Measurements from ENCODE around the gene ME3. TPM values are rescaled to one million over a fixed set of nuclear protein-coding genes. Genes with fewer than 3 reads are reported as not detected.
"Not testable (repeated sequence)": the region's sequence is repeated elsewhere in the genome, so short reads cannot be mapped to it uniquely, and the experiment has no call there.

ME3 gene
- total RNA-seq, 1 donor from 2014 or later = 12.2 TPM

- DNase-seq = no peak
- Mint-ChIP-seq H3K4me1 (no peaks in the 10 kb centered on the region), H3K9me3 (no peaks in the 10 kb centered on the region), H3K4me3 (no peak overlapping the region), H3K27me3 (no peaks in the 10 kb centered on the region), H3K27ac (no peak overlapping the region), H3K36me3 (ENCODE audit: low read depth) (no peaks in the 10 kb centered on the region)
- intact Hi-C loops (cut with micrococcal nuclease) = no loop called here
These were observed 96.5 kb downstream of the ME3 start for GRCh38 chr11:86575927-86576326.

DNA sequence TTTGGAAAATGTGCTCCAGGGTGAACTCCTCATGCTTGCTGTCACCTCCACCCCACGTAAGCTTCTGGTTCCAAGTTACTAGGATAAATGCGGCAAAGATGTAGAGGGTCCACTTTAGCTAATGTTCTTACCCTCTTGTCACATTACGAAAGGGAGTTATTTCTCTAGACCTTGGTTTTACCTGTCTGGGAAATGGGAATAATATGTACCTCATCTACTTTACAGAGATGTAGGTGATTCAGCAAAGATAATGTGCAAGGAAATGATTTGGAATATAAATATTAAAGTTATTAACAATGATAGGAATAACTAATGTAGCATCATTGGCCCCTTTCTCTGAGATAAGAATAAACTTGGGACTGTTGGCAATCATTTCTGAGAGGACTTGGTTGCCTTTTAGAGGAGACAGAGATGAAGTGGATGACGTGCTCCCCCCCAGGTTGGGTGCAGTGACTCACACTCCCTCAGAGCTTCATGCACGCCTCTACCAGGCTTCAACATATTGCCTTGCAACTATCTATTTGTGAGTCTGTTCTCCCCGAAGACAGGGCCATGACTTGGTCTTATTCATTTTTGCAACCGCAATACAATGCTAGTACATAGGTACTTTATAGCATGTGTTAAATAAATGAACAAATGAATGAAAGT lies 97.1 kb downstream of the ME3 start:
- no peak for DNase-seq
- Mint-ChIP-seq H3K27ac (no peak overlapping the region), H3K4me1 (no peaks in the 10 kb centered on the region), H3K27me3 (no peaks in the 10 kb centered on the region), H3K9me3 (no peaks in the 10 kb centered on the region), H3K36me3 (ENCODE audit: low read depth) (no peaks in the 10 kb centered on the region), H3K4me3 (no peak overlapping the region)
- intact Hi-C loops (cut with micrococcal nuclease) = no loop called here

DNA sequence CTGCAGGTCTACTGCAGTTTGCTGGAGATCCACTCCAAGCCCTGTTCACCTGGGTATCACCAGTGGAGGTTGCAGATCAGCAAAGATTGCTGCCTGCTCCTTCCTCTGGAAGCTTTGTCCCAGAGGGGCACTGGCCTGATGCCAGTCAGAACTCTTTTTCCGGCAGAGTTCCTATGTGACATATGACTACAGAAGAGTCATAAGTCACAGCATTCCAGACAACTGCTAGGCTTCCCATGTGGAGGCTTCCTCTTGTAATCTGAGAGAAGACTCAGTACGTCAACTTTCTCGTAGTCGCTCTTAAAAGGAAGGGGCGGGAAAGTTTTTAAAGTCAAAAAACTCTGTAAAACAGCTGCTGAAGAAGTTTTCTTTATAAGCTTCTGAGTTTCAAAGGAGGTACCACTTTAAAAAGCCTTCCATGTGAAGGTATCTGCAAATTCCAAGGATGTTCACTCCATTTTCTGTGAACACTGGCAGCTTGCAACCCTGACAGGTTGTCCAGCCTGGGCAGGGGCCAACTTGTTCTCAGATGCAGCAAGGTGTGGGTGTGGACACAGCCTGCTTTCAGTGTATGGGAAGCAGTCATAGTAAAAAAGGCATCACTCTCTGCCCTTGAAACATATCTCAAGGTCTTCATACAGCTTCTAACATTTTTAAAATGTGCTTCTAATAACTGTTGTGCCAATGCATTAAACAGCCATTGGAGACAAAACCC lies 97.8 kb downstream of the ME3 start:
- Mint-ChIP-seq H3K4me1 (no peaks in the 10 kb centered on the region), H3K36me3 (ENCODE audit: low read depth) (no peaks in the 10 kb centered on the region)
- intact Hi-C loops (cut with micrococcal nuclease) = no loop called here

GRCh38 chr11:86571273-86571948 lies 101.0 kb downstream of the ME3 start:
- no peaks in the 10 kb centered on the region for H3K36me3 Mint-ChIP-seq (ENCODE audit: low read depth)
- H3K4me1 Mint-ChIP-seq = no peaks in the 10 kb centered on the region
- H3K27me3 Mint-ChIP-seq = no peaks in the 10 kb centered on the region
- DNase-seq = no peak
- intact Hi-C loops (cut with micrococcal nuclease) = no loop called here
- H3K27ac Mint-ChIP-seq = no peak overlapping the region
- no peaks in the 10 kb centered on the region for H3K9me3 Mint-ChIP-seq
- no peak overlapping the region for H3K4me3 Mint-ChIP-seq

More for the DNA sequence above, 97.8 kb downstream of the ME3 start:
- DNase-seq = no peak
- H3K4me3 Mint-ChIP-seq = no peak overlapping the region
- H3K9me3 Mint-ChIP-seq = no peaks in the 10 kb centered on the region
- no peak overlapping the region for H3K27ac Mint-ChIP-seq
- H3K27me3 Mint-ChIP-seq = no peaks in the 10 kb centered on the region

GRCh38 chr11:86570451-86570850 lies 102.0 kb downstream of the ME3 start:
- no peaks in the 10 kb centered on the region for H3K27me3 Mint-ChIP-seq
- no peak overlapping the region for H3K4me3 Mint-ChIP-seq
- H3K27ac Mint-ChIP-seq = no peak overlapping the region
- H3K4me1 Mint-ChIP-seq = no peaks in the 10 kb centered on the region
- intact Hi-C loops (cut with micrococcal nuclease) = no loop called here
- no peaks in the 10 kb centered on the region for H3K9me3 Mint-ChIP-seq
- no peak for DNase-seq
- no peaks in the 10 kb centered on the region for H3K36me3 Mint-ChIP-seq (ENCODE audit: low read depth)

- intact Hi-C loops (cut with micrococcal nuclease) = no loop called here
- H3K36me3 Mint-ChIP-seq (ENCODE audit: low read depth) = no peaks in the 10 kb centered on the region
- H3K9me3 Mint-ChIP-seq = no peaks in the 10 kb centered on the region
- no peaks in the 10 kb centered on the region for H3K27me3 Mint-ChIP-seq
- no peak overlapping the region for H3K27ac Mint-ChIP-seq
- H3K4me1 Mint-ChIP-seq = no peaks in the 10 kb centered on the region
- H3K4me3 Mint-ChIP-seq = no peak overlapping the region
- DNase-seq = no peak
These were observed 102.4 kb downstream of the ME3 start for GRCh38 chr11:86570020-86570419.

DNA sequence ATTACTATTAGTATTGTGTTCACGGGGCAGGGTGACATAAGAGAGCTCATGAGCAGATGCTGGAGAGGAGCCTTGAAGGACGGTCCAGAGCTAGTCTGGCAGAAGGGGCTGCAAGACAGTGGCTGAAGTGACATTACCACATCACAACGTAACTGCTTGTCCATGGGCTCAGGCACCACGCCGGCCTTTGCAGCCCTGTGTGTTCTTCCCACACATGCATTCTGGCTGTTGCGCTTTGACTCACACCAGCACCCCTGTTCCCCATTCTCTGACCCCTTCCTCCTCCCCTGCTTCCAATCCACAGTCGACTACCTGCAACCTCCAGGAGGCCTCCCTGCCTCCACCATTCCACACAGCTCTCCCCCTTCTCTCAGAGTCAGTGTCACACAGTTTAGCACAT lies 103.3 kb downstream of the ME3 start:
- no peaks in the 10 kb centered on the region for H3K4me1 Mint-ChIP-seq
- no peak for DNase-seq
- H3K9me3 Mint-ChIP-seq = no peaks in the 10 kb centered on the region
- H3K27ac Mint-ChIP-seq = no peak overlapping the region
- intact Hi-C loops (cut with micrococcal nuclease) = no loop called here
- no peaks in the 10 kb centered on the region for H3K27me3 Mint-ChIP-seq
- no peak overlapping the region for H3K4me3 Mint-ChIP-seq
- no peaks in the 10 kb centered on the region for H3K36me3 Mint-ChIP-seq (ENCODE audit: low read depth)

- intact Hi-C loops (cut with micrococcal nuclease) = no loop called here
- no peak overlapping the region for H3K4me3 Mint-ChIP-seq
- H3K27me3 Mint-ChIP-seq = no peaks in the 10 kb centered on the region
- no peaks in the 10 kb centered on the region for H3K4me1 Mint-ChIP-seq
- H3K9me3 Mint-ChIP-seq = peaks cover 9% of the 10 kb centered on the region
- H3K27ac Mint-ChIP-seq = no peak overlapping the region
- DNase-seq = no peak
- no peaks in the 10 kb centered on the region for H3K36me3 Mint-ChIP-seq (ENCODE audit: low read depth)
These were observed 106.6 kb downstream of the ME3 start for GRCh38 chr11:86565801-86566312.

DNA sequence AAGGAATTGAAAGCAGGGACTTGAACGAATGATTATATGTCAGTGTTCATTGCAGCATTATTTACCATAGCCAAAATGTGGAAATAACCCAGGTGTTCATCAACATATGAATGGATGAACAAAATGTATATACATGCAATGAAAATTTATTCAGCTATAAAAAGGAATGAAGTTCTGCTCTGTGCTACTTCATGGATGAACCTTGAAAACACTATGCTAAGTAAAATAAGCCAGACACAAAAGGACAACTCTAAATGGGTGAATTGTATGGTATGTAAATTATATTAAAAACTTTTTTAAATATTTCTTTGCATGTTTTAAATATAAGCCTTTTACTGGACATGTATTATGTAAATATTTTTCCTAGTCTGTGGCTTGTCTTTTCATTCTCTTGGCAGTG lies 107.0 kb downstream of the ME3 start:
- Mint-ChIP-seq H3K9me3 (peaks cover 9% of the 10 kb centered on the region), H3K36me3 (ENCODE audit: low read depth) (no peaks in the 10 kb centered on the region), H3K4me3 (no peak overlapping the region), H3K27ac (no peak overlapping the region), H3K27me3 (no peaks in the 10 kb centered on the region), H3K4me1 (no peaks in the 10 kb centered on the region)
- intact Hi-C loops (cut with micrococcal nuclease) = no loop called here
- no peak for DNase-seq

- H3K4me1 Mint-ChIP-seq; DNase-seq; intact Hi-C loops (cut with micrococcal nuclease); H3K36me3 Mint-ChIP-seq (ENCODE audit: low read depth); H3K4me3 Mint-ChIP-seq; H3K27ac Mint-ChIP-seq; H3K27me3 Mint-ChIP-seq; H3K9me3 Mint-ChIP-seq: not testable (repeated sequence)
These were observed 109.6 kb downstream of the ME3 start for GRCh38 chr11:86562842-86563241.

DNA sequence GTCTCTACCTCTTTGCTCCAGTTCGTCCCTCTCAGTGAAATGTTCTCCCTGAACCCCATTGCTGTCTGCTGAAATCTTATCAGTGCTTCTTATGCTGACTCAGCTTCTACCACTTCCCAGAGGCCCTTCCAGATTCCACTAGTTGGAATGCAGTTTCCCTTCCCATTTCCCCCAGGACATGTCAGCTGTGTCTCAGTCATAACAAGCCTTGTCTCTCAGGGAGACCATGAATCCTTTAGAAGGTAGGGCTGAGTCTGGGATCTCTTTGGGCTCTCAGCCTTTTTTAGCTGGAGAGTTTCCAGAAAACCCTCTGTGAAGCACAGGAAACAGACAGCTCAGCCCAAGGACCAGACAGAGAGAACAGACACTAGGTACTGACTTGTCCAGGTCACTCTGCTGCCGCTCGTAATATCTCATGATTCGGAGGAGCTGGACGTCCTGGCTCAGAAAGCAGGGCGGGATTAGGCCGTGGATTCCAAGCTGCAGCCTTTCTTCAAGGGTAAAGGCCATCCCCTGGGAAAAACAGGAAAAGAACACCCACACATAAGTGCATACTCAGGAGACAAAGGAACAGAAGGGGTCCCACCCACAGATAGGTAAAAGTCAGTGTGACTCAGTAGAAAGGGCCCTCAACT lies 113.0 kb downstream of the ME3 start:
- no peaks in the 10 kb centered on the region for H3K27me3 Mint-ChIP-seq
- H3K9me3 Mint-ChIP-seq = peaks cover 9% of the 10 kb centered on the region
- H3K36me3 Mint-ChIP-seq (ENCODE audit: low read depth) = no peaks in the 10 kb centered on the region
- intact Hi-C loops (cut with micrococcal nuclease) = no loop called here
- no peaks in the 10 kb centered on the region for H3K4me1 Mint-ChIP-seq
- no peak for DNase-seq
- H3K27ac Mint-ChIP-seq = no peak overlapping the region
- no peak overlapping the region for H3K4me3 Mint-ChIP-seq

- H3K4me1 Mint-ChIP-seq = no peaks in the 10 kb centered on the region
- no peak overlapping the region for H3K4me3 Mint-ChIP-seq
- no peaks in the 10 kb centered on the region for H3K36me3 Mint-ChIP-seq (ENCODE audit: low read depth)
- no peak overlapping the region for H3K27ac Mint-ChIP-seq
- H3K9me3 Mint-ChIP-seq = peaks cover 9% of the 10 kb centered on the region
- no peaks in the 10 kb centered on the region for H3K27me3 Mint-ChIP-seq
- DNase-seq = no peak
- intact Hi-C loops (cut with micrococcal nuclease) = no loop called here
These were observed 113.6 kb downstream of the ME3 start for GRCh38 chr11:86558841-86559240.

DNA sequence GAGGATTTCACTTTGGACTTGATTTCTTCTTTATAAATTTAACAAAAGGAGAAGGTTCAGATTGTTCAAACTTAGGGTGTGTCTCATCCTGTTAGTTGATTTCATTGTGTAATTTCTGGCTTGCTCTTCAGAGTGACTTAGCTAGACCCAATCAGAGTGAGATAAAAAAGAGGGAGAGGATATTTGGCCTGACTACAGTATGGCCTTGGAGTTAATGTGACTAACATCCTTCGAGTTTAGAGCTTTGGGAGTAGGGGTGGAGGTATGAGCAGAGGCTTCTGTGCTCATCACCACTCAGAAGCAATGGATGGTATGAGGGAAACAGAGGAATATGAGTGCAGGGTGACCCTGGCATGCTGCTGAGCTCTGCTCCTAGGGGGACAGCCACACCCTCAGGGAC lies 114.2 kb downstream of the ME3 start:
- no peak for DNase-seq
- intact Hi-C loops (cut with micrococcal nuclease) = no loop called here
- no peaks in the 10 kb centered on the region for H3K27me3 Mint-ChIP-seq
- no peaks in the 10 kb centered on the region for H3K4me1 Mint-ChIP-seq
- H3K4me3 Mint-ChIP-seq = no peak overlapping the region
- H3K27ac Mint-ChIP-seq = no peak overlapping the region
- no peaks in the 10 kb centered on the region for H3K36me3 Mint-ChIP-seq (ENCODE audit: low read depth)
- peaks cover 6% of the 10 kb centered on the region for H3K9me3 Mint-ChIP-seq

GRCh38 chr11:86555866-86556265 lies 116.5 kb downstream of the ME3 start:
- H3K4me1 Mint-ChIP-seq = no peaks in the 10 kb centered on the region
- peaks cover under 1% of the 10 kb centered on the region for H3K9me3 Mint-ChIP-seq
- no peak overlapping the region for H3K4me3 Mint-ChIP-seq
- DNase-seq = no peak
- H3K27me3 Mint-ChIP-seq = no peaks in the 10 kb centered on the region
- H3K27ac Mint-ChIP-seq = no peak overlapping the region
- H3K36me3 Mint-ChIP-seq (ENCODE audit: low read depth) = no peaks in the 10 kb centered on the region
- intact Hi-C loops (cut with micrococcal nuclease) = no loop called here

Data from activated CD4-positive, alpha-beta T cell treated with anti-CD3 and anti-CD28 coated beads, Interleukin-2, amount 10 ng/mL, durations not matched to agents 24 days and 14 days (primary cell).